GM21786 (cell line): Measurements from ENCODE around the gene RAI1.

Experiments used
- ATAC-seq: cut with Tn5 transposase; IDR thresholded peaks from one replicate; pipeline ENCODE4 v1.9.1; 2021; ENCODE audit not compliant: unreplicated experiment

The RAI1 gene

DNA sequence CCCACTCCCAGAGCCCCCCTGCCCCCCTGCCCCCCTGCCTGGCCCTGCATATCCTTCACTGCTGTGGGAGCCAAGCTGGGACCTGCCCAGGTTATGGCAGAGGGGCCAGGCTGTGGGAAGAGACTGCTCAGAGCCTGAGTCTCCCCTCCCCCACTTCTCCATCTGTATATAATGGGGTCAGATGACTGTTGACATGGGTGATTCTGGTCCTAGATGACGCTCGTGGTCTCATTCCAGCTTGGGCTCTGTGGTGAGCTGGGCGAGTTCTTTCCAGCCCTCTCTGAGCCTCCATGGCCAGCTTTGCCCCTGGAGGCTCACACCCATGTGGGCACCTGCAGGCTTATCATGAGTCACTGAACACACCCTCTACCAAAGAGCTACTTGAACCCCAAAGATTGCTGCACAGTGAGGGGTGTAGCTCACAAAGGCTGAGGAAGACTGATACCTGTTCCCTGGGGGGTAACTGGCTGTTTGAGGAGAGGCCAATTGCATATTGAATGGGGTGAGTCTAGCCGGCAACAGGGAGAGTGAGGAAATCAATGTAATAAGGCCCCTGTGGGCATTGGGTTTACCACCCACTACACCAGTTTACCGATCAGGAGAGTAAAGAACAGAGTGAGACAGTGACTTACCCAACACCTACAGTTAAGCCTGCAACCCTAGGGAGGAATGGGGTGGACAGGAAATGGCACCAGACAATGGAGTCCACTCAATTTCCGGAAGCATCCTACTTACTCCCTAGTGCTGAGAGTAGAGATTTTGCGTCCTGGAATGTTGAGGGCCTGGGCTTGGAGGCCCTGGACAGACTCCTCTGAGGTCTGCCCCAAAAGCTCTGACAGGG is 159.7 kb downstream of the RAI1 start:
- no peak for ATAC-seq

DNA sequence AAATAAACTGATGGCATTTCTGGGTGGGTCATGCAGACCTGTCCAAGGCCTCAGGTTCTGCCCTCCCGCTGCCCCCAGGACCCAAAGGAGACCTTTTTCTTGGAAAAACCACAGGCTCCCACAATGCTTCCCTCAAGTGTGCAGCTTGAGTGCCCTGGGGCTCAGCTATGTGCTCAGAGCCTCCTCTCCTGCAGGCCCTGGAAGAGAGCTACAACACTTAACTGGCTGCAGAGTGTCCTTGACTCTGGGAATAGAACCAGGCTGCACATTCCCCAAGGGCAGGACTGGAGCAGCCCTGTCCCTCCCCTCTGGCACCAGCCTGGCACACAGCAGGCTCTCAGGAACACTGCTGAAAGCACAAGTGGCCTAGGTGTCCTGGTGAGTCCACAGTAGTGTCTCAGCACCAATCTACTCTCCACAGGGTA is 160.4 kb downstream of the RAI1 start:
- ATAC-seq: no peak

DNA sequence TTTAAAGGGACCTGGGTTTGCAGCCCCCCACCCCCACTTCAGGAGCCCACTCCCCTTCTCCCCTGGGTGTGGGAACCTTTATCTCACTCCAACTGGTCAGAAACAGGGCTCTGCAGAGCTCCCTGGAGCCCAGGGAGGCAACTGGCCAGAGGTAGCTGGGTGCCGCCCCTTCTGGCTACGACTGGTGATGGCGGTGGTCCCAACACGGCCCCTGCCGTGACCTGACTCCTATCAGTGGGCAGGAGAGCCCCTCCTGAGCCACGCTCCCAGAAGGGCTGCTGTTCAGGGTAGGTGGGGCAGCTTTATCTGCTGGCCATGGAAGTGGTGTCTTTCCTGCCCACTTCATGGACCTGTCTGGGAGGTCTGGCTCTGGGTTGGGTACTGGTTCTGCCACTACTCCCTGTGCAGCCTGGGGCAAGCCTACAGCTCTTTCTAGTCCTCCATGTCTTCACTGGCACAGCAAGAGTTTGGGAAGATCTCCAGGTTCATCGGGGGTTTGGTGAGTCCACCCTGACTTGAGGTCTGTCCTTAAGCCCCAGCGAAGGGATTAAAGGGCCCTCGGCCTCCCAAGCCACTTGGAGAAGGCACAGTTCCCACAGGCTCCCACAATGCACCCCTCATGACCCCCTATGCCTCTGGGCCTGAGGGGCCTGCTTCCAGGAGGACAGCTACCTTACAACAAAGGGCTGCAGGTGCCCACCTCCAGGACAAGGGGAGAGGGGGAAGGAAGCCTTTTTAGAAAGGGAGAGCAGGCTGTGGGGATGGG is 161.0 kb downstream of the RAI1 start:
- ATAC-seq: no peak

DNA sequence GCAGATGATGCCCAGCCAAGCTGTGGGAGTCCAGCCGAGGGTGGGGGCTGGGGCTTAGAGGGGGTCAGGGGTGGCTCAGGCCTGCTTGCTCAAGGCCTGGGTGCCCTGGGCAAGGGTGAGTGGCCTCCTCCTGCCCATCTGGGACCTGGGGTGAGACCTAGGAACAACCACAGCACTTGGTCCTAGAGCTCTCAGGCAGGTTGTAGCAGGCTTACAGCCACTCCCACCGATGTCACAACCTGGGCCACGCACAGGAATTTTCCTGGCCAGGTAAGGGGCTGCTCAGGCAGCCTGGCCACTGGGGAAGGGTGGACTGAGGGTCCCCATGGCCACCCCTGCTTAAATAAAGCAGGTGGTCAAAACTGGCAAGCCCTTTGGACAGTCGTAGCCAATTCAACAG is 161.8 kb downstream of the RAI1 start:
- no peak for ATAC-seq

DNA sequence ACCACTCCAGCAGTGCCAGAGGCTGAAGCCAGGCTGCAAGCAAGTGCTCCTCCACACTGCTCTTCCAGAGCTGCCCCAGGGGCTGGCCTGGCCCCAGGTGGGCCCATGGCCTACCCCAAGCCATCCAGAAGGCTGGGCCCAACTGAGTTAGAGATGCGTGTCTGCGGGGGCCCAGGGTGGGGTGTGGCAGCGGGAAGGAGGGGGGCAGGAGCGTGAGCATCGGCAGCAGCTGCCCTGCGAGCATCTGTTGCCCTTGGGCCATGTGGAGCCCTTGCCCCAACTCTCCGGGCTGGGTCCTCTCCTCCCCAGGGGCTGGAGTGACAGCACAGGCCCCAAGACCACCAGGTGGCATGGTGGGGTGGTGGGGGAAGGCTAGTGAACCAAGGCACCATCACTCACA is 162.8 kb downstream of the RAI1 start:
- ATAC-seq: no peak

DNA sequence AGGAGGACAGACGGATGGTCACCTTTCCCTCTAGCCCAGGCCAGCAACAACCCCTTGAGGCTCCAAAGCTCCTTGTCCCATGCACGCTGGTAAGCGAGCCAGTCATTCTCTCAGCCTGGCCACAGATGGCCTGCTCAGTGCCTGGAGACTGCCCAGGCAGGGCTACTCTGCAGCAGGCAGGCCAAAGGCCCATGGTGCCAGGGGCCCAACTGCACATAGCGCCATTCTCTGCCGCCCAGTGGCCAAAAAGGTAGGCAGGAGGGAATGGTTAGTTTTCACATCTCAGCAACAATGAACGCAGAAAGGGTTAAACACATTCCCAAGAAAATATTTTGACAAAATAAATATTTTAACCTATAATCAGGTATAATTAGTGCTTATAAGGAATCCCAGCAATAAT is 163.2 kb downstream of the RAI1 start:
- no peak for ATAC-seq

DNA sequence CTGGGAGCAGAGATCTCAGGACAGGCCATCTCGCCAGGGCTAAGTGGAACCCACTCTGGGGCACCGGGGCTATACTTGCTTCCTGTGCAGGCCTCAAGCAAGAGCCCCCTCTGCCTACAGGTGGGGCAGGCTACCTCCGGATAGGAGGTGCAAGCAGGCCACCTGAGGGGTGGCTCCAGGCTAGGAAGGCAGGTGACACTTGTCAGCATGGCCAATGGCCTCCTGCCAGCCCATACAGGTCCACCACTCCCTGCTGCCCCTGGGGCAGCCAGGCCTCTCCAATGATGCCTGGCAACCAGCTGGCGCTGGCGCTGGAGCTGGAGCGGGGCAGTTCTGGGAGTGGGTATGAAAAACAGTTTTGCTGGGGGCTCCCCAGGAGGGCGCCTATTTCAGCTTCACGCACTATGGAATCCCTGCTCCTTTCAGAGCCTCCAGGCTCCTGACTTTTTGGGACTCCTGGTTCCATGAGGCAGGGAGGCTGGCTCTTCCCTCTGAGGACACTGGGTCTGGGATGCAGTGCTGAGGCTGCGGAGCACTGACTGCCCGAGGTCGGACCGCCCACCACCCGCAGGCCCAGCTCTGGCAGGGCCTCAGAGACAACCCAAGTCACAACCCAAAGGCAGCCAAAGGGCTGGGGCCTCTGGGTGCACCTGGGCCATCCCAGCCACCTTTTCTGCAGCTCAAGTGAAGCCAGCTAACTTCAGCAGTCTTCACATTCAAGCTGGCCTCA is 164.0 kb downstream of the RAI1 start:
- no peak for ATAC-seq

DNA sequence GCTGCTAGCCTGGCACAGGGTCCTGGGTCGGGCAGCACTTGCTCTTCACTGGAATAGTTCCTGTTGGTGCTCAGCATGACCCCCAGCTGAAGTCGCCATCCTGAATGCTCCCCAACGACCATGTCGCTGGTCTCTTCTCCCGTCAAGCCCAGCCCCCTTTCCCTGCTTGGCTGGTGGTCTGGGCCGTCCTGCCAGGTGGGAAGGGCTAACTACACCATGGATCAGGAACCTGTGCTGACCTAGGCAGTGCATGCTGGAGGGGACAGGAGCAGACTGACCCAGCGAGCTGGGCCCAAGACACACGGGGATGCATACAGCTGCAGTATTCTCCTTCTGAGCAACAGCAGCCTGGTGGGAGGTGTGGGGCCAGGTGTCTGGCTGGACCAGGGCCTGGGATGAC is 164.7 kb downstream of the RAI1 start:
- ATAC-seq: no peak

DNA sequence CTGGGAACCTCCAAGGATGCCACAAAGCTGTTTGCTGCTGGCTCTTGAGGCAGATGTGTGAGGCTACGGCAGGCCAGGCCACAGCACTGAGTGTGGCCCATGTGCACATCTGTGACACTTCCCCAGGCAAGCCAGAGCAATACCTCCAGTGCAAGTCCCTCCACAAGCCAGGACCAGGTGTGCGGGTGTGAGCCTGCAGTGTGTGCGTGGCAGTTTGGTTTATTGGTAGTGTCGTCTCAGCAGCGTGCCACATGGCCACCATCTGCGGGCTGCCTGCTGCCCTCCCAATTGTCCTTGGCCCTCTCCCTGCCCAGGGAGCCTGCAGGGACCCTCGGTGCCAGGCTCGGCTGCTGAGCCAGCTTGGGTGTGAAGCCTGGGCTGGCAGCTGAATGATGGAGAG is 165.4 kb downstream of the RAI1 start:
- ATAC-seq: no peak

DNA sequence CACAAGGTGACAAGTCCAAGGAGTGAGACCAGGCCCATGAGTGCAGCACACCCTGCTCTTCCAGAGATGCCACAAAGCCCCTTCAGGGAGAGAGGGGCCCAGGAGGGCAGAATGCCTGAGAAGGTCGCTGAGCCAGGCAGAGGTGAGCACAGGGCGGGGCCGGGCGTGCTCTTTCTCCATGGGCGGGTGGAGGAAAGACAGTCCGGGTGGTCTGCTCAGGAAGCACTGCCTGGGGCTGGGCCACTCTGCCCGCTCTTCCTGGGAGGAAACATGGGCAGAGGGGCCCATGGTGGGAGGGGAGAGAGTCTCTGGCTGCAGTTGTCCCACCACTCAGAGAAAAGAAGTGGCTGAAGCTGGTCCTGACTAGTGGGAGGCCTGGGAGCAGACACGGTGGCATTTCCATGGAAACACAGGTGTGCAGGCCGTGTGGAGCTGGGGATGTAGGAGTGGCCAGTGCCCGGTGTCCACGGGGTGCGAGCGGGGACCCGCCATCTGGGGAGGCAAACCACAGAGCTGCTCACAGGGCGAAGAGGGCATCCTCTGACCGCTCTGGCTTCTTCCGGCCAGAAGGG is 165.9 kb downstream of the RAI1 start:
- ATAC-seq: no peak

DNA sequence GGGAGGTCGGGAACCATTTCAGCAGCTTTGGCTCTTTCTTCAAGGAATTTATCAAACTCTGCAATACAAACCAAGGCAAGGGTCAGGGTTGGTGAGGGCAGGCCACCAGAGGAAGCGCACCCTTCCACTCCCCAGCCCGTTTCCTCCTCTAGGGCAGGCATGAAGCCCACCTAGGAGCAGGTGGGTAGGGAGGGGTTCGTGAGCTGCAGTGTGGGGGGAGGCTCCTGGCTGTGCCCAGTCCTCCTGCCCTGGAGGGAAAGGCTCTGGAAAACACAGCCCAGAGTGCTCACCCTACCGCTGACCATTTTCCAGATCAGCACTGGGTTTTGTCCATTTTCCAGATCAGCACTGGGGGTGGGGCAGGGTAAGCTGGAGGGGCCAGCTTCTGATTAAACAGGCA is 166.5 kb downstream of the RAI1 start:
- ATAC-seq: no peak

DNA sequence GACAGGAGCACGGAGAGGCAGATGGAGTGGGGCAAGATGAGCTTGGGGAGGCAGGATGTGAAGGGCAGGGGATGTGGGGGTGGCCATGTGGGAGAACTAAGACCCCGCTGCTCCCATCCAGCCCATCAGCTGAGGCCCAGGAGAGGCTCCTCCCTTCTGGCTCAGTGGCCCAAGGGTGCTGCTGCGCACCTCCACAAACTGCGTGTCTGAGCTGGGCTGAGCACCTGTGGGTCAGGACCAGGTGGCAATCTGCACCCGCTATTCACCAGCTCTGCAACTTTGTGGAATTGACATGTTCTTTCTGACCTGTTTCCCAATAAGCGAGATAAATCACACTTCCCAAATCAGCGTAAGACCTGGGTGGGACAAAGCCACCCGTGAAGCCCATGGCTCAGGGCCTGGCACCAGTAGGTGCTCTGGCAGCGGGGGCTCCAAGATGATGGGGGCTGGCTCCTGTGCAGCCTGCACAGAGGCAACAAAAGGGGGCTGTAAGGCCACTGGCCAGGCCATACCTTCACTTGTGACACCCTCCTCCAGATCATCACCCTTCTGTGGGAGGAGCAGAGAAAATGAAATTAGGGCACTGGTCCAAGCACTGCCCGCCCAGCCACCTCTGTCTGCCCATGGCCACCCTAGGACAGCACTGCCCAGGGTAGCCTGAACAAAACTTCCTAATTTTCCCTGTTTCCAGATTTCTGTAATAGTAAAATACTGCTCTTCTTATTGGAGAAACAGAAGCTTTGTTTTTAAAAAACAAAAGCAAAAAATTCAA is 167.2 kb downstream of the RAI1 start:
- no peak for ATAC-seq

DNA sequence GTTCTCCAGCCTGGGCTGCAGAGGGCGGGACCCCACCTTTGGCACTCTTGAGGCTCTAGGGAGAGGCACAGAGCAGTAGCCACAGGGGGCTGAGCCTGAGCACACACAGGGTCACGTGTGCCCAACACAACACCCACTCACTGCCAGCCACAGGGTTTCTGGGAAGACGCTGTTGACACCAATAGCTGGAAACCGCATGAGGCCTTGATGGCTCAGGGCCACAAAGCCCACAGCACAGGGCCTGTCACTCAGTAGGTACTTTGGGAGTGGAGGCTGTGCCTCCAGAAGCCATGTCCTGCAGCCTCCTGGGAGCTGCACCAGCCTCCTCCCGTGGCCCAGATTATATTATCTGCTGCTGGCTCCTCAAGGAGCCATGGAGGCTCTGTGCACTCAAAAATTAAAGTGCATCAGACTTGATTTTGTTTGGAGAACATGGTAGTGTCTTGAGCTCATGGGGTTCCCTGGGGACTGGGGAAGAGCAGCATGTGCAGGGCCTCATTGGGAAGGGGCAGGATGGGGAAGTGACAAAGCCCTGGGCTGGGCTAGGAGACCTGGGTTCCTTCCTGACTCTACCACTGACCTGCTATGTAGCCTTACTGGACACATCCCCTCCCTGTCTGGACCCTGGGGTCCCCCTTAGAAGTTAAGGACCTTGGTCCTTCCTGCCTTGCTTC is 168.0 kb downstream of the RAI1 start:
- peak; percentile 51 for ATAC-seq

DNA sequence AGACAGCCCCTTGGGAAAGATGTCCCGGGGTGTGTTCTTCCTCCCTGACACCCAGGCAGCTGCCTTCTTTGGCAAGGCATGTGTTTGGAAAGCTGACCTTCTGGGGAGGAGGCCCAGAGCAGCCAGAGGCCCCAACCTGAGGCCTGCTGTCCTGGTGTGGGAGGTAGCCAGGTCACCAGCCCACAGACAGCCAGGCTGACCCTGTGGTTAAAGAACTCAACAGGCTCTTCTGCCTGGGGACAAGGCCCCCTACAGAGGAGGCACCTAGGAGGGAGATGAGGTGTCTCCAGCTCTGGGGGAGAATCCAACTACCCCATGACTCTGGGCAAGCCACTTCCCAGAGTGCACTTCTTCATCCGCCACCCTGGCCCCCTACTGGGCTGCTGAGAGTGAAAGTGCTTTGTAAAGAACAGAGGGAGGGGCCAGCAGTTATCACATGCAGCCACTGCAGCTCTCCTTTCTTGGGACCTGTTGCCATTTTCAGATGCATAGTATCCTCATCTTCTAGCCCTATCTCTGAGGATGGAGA is 168.7 kb downstream of the RAI1 start:
- ATAC-seq: peak; percentile 50

DNA sequence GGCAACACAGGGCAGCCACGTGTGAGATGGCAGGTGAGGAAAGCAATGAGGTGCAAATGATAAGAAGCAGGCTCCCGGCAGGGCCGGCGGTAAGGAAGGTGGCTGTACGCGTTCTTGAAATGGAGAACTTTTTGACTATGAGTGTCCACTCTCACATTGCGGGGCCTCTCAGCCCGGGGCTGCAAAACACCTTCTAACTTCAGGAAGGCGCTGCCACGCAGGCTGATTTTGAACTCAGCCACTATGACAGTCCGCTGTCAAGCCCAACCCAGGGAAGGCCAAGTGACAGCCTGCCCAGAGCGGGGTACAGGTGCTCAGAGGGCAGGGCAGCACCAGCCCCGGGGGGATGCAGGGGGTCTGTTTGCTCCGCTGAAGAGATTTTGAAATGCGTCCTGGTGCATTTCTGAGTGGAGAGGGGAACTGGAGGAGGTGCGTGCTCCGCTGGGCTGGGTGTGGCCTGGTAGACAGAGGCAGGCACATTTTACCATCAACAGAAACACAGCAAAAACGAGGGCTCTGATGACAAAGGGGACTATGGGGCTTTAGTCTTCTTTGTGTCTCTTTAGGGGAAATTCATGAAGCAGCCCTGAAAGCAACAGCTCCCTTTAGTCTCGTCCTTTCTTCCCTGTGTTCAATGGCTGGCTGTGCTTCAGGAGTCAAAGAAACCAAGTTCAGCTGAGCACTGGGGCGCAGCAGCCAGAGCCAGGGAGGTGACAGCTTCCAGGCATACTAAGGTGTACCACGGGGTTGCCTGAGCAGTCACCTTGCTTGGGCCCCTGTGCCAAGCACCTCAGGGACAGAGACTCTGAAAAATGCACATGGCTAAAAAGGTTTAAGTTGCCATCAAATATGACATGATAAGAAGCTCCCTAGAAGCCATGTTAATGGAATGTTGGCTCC is 170.1 kb downstream of the RAI1 start:
- no peak for ATAC-seq

DNA sequence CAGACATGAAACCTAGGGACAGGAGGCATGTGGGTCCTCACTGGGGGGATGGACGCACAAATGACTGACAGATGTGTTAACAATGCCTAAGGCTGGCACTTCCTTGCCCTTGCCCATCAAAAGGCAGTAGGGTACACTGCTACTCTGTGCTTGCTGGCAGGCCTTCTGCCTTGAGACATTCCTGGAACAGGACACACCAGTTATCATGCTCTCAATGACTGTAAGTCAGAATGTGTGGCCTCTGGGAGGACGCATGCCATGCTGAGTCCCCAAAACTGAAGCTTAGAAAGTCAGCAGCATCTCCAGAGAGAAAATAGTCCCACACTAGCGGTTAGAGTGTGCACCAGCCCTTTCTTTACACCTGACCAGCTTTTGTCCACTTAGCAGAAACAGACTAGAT is 171.7 kb downstream of the RAI1 start:
- no peak for ATAC-seq

DNA sequence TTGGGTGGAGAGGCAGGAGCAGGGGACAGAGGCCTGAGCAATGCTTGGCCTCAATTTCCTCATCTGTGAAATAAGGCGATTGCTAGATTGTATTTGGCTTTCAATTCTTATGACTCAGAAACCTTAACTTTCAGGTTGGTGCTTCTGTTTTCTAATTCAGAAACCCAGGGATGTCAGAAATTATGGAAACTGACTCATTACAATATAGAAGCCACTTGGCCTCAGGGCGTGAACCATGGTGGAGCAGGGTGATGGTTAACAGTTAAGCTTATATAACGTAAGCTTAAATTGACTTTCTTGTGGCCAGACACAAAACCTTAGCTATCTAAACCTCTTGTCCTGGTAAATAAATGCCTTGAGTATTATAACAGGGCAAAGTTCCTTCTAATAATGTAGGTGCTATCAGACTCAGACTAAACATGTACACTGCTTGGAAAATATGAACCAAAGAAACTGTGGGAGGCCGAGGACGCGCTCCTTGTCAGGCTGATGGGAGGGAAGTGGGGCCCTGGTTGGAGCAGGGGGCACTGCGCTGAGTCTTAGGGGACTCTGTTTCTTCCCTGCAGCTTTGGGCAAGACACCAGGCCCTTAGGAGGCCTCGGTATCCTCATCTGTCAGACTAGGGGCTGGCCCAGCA is 172.7 kb downstream of the RAI1 start:
- no peak for ATAC-seq

DNA sequence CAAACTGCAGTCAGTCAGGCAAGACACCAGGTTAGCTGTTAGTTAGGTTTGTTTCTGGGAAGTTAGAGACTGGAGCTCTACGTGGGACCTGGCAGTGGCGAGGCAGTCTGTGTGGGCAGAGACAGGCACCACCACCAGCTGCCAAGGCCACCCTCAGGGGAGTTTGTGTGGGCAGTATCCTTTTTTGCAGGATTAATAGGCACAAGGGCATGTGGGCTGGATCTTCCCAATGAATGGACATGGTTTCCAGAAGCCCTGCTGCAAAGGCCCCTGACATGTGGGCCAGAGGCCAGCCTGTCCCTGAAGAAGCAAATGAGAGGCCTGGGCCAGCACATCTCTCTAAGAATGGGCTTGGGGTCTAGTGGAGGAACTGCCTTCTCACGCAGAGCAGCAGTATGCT is 174.7 kb downstream of the RAI1 start:
- ATAC-seq: no peak
